HEK293 (cell line): ENCODE measurements around the gene SLX9.

Experiments used
- CTCF ChIA-PET: fragments of 350-600 bp; formaldehyde crosslinking; extraction: SDS; loops from one replicate; lab custom pipeline; 2021; ENCODE audit warnings: antibody characterized with exemption; lab: Yijun Ruan, JAX
- POLR2A ChIA-PET: fragments of 300-600 bp; formaldehyde crosslinking; extraction: SDS; loops from one replicate; lab custom pipeline; 2020; ENCODE audit warnings: antibody characterized with exemption, inconsistent platforms; lab: Yijun Ruan, JAX
- H3K27ac ChIP-seq: fragments of 200-500 bp; sonication (Bioruptor generic); 2 replicates; pipeline ENCODE4 v1.5.1; 2014; ENCODE audit warnings: low read depth, low read length, control low read depth, inconsistent platforms; ENCODE audit errors: extremely low read depth
- H3K36me3 ChIP-seq, 2 experiments: fragments of 200-500 bp in 1 of 2; sonication (Bioruptor generic) in 1 of 2; 1 replicate in 1 of 2; 2 replicates in 1 of 2; pipeline ENCODE4 v1.5.1; 2014 to 2017; ENCODE audit warnings: inconsistent platforms in 2 of 2, low read length in 2 of 2; ENCODE audit not compliant: control insufficient read depth in 2 of 2, insufficient read depth in 1 of 2
- H3K4me1 ChIP-seq: fragments of 200-500 bp; sonication (Bioruptor generic); 2 replicates; pipeline ENCODE4 v1.5.1; 2014; ENCODE audit warnings: mild to moderate bottlenecking, low read length, inconsistent platforms; ENCODE audit not compliant: control insufficient read depth, insufficient read depth
- H3K4me3 ChIP-seq: 2 replicates; pipeline ENCODE4 v1.5.1; 2011; ENCODE audit warnings: low read depth, mild to moderate bottlenecking, control low read depth, low read length, moderate library complexity
- H3K9me3 ChIP-seq: fragments of 200-500 bp; sonication (Bioruptor generic); 2 replicates; pipeline ENCODE4 v1.5.1; 2014; ENCODE audit warnings: low read depth, low read length, inconsistent platforms; ENCODE audit not compliant: control insufficient read depth, insufficient read depth
- EGR2 ChIP-seq: fragments of 450-650 bp; formaldehyde crosslinking; IDR thresholded peaks from 2 replicates; pipeline ENCODE4 v1.5.1; 2016; ENCODE audit warnings: low read depth, missing biosample characterization, missing genetic modification characterization
- IKZF3 ChIP-seq: fragments of 450-650 bp; IDR thresholded peaks from 2 replicates; pipeline ENCODE4 v1.5.0; 2018; ENCODE audit warnings: missing biosample characterization, mild to moderate bottlenecking, missing genetic modification characterization, moderate library complexity
- PBX3 ChIP-seq: sonication (generic); formaldehyde crosslinking; IDR thresholded peaks from 2 replicates; pipeline ENCODE4 v1.8.1; 2022; ENCODE audit warnings: mild to moderate bottlenecking, moderate library complexity, missing genetic modification reagents
- PRDM4 ChIP-seq: fragments of 450-650 bp; formaldehyde crosslinking; IDR thresholded peaks from 2 replicates; pipeline ENCODE4 v1.5.1; 2017; ENCODE audit warnings: missing biosample characterization, missing genetic modification characterization
- TSHZ1 ChIP-seq: fragments of 450-650 bp; formaldehyde crosslinking; IDR thresholded peaks from 2 replicates; pipeline ENCODE4 v1.5.1; 2016; ENCODE audit warnings: missing biosample characterization, missing genetic modification characterization, borderline replicate concordance
- ZBTB20 ChIP-seq: fragments of 450-650 bp; formaldehyde crosslinking; IDR thresholded peaks from 2 replicates; pipeline ENCODE4 v1.5.1; 2016; ENCODE audit warnings: missing biosample characterization, missing genetic modification characterization
- ZFHX2 ChIP-seq: fragments of 450-650 bp; formaldehyde crosslinking; conservative IDR thresholded peaks from 2 replicates; pipeline ENCODE4 v1.5.1; 2016; ENCODE audit warnings: missing biosample characterization, missing genetic modification characterization
- ZNF133 ChIP-seq: fragments of 450-650 bp; formaldehyde crosslinking; IDR thresholded peaks from 2 replicates; pipeline ENCODE4 v1.5.1; 2016; ENCODE audit warnings: missing biosample characterization, missing genetic modification characterization
- ZNF341 ChIP-seq: fragments of 450-650 bp; formaldehyde crosslinking; IDR thresholded peaks from 2 replicates; pipeline ENCODE4; 2016; ENCODE audit warnings: low read depth, missing biosample characterization, missing genetic modification characterization
- ZNF366 ChIP-seq: fragments of 450-650 bp; formaldehyde crosslinking; conservative IDR thresholded peaks from 2 replicates; pipeline ENCODE4 v1.5.1; 2016; ENCODE audit warnings: missing biosample characterization, missing genetic modification characterization
- ZNF416 ChIP-seq: fragments of 450-650 bp; formaldehyde crosslinking; IDR thresholded peaks from 2 replicates; pipeline ENCODE4 v1.5.1; 2016; ENCODE audit warnings: missing biosample characterization, missing genetic modification characterization
- ZNF449 ChIP-seq: fragments of 450-650 bp; formaldehyde crosslinking; IDR thresholded peaks from 2 replicates; pipeline ENCODE4 v1.5.1; 2017; ENCODE audit warnings: missing biosample characterization, mild to moderate bottlenecking, missing genetic modification characterization, moderate library complexity
- ZNF501 ChIP-seq: fragments of 450-650 bp; formaldehyde crosslinking; IDR thresholded peaks from 2 replicates; pipeline ENCODE4 v1.5.1; 2016; ENCODE audit warnings: missing biosample characterization, missing genetic modification characterization
- ZNF513 ChIP-seq: fragments of 450-650 bp; IDR thresholded peaks from 2 replicates; pipeline ENCODE4 v1.5.1; 2018; ENCODE audit warnings: missing biosample characterization, missing genetic modification characterization
- ZNF548 ChIP-seq: fragments of 450-650 bp; formaldehyde crosslinking; IDR thresholded peaks from 2 replicates; pipeline ENCODE4 v1.5.1; 2016; ENCODE audit warnings: missing biosample characterization, missing genetic modification characterization
- ZNF600 ChIP-seq: fragments of 450-650 bp; formaldehyde crosslinking; IDR thresholded peaks from 2 replicates; pipeline ENCODE4 v1.5.1; 2016; ENCODE audit warnings: missing biosample characterization, missing genetic modification characterization
- ZNF610 ChIP-seq: fragments of 450-650 bp; formaldehyde crosslinking; IDR thresholded peaks from 2 replicates; pipeline ENCODE4 v1.5.1; 2016; ENCODE audit warnings: missing biosample characterization, missing genetic modification characterization, borderline replicate concordance
- ZNF76 ChIP-seq: fragments of 450-650 bp; formaldehyde crosslinking; IDR thresholded peaks from 2 replicates; pipeline ENCODE4; 2016; ENCODE audit warnings: low read depth, missing biosample characterization, missing genetic modification characterization, borderline replicate concordance
- ZNF776 ChIP-seq: fragments of 450-650 bp; formaldehyde crosslinking; IDR thresholded peaks from 2 replicates; pipeline ENCODE4 v1.5.0; 2017; ENCODE audit warnings: missing biosample characterization, missing genetic modification characterization, borderline replicate concordance
- ZNF837 ChIP-seq: fragments of 450-650 bp; formaldehyde crosslinking; IDR thresholded peaks from 2 replicates; pipeline ENCODE4 v1.5.1; 2016; ENCODE audit warnings: missing biosample characterization, missing genetic modification characterization
- ZSCAN16 ChIP-seq: fragments of 450-650 bp; formaldehyde crosslinking; IDR thresholded peaks from 2 replicates; pipeline ENCODE4 v1.5.1; 2016; ENCODE audit warnings: missing biosample characterization, missing genetic modification characterization

The SLX9 gene

DNA sequence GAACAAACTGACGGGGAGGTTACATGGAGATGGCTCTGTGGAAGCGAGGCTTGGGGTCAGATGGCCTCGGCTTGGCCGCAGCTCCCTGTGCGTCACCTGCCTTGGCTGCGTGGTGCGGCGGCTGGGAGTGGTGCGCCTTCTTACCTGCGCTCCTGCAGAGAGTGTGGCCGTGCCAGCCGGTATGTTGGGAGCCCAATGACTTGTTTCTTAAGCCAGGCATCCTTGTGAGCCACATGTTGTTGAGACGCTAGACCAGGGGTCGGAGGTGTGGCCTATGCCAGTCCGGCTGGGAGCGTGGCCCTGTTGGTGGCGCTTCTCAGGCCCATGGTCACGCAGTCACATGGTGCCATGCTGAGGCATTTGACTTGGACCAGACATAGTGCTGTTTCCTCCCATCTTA lies 10.5 kb downstream of the SLX9 start:
- Histone ChIP-seq H3K4me1 (no peaks in the 10 kb centered on the region), H3K36me3 (peaks cover 3 to 67% of the 10 kb centered on the region in 2 experiments; a peak in 2 of 3 replicates), H3K27ac (no peak overlapping the region), H3K4me3 (no peak overlapping the region), H3K9me3 (no peaks in the 10 kb centered on the region)
- TF ChIP-seq ZNF776, result no peak
- no peak for TF ChIP-seq ZSCAN16 (tag by site-specific recombination)
- TF ChIP-seq PBX3, result no peak
- no peak for TF ChIP-seq ZNF501 (tag by site-specific recombination)
- no peak for TF ChIP-seq ZNF366 (tag by site-specific recombination)
- TF ChIP-seq ZNF133 (tag by site-specific recombination), result no peak
- TF ChIP-seq ZNF837 (tag by site-specific recombination), result no peak
- TF ChIP-seq ZNF610 (tag by site-specific recombination), result no peak
- TF ChIP-seq ZNF513 (tag by site-specific recombination), result no peak
- TF ChIP-seq ZNF76 (tag by site-specific recombination), result no peak
- TF ChIP-seq ZNF416, result no peak
- TF ChIP-seq ZNF548 (tag by site-specific recombination), result no peak
- no peak for TF ChIP-seq IKZF3 (tag by site-specific recombination)
- no peak for TF ChIP-seq ZNF600 (tag by site-specific recombination)
- no peak for TF ChIP-seq ZNF449 (tag by site-specific recombination)
- no peak for TF ChIP-seq PRDM4 (tag by site-specific recombination)
- no peak for TF ChIP-seq ZBTB20 (tag by site-specific recombination)
- CTCF ChIA-PET, result interaction anchor here (0.5 to 15.2 kb wide), 38 partner anchors 8 to 504 kb away, joined by 3 to 333 read pairs (median 5); partner anchors contain the start of gene SLX9
- POLR2A ChIA-PET, result interaction anchor here (0.6 to 1.3 kb wide), 4 partner anchors 20 to 187 kb away, joined by 3 to 5 read pairs (median 4); no protein-coding TSS in a partner anchor

DNA sequence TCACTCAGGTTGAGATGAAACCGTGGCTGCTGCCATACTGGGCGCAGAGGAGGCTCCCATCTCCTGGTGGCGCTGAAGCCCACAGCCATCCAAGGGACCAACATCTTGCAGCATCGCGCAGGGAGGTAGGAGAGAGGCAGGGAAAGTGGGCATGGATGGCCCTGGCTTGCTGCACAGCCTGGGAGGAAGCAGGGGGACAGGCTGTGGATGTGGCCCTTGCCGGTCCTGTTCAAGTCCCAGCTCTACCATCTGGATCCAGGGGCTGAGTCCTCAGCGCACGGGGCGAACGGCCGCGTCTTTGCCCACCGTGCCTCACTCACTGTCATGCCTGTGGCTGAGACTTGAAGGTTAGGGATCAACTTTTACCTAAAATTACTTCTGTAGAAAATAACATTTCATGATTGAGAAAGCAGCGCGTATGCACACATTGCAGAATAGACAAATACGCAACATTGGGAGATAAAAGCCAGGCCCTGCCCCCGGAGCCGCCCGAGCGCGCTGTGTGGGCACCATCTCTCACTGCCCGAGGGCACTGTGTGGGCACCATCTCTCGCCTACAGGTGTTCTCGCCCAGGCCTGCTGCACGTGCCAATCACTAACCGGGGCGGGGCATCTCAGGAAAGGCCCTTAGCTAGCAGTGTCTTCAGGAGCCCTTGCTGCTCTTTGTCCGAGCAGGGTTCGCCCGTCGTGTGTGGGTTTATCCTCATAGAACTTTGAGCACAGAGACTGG lies 11.5 kb downstream of the SLX9 start:
- H3K4me3 ChIP-seq, result no peak overlapping the region
- no peaks in the 10 kb centered on the region for H3K9me3 ChIP-seq
- H3K27ac ChIP-seq, result no peak overlapping the region
- ChIA-PET POLR2A (interaction anchor here (1.1 kb wide), 1 partner anchor 11 kb away, joined by 3 read pairs; the partner anchor contains the start of gene SLX9), CTCF (interaction anchor here (1.2 to 15.2 kb wide), 4 partner anchors 11 to 187 kb away, joined by 4 to 333 read pairs (median 88); no protein-coding TSS in a partner anchor)
- H3K36me3 ChIP-seq, result peaks cover 0 to 67% of the 10 kb centered on the region in 2 experiments; a peak in 2 of 3 replicates
- TF ChIP-seq ZFHX2 (tag by site-specific recombination) (peak; percentile 84), ZNF600 (tag by site-specific recombination) (no peak), EGR2 (tag by site-specific recombination) (peak; percentile 95), TSHZ1 (no peak), ZNF341 (tag by site-specific recombination) (no peak)
- TF ChIP-seq, all 188 proteins: peak for 2
- no peaks in the 10 kb centered on the region for H3K4me1 ChIP-seq
